ENCODE results near the gene RDH5. TPM values are rescaled to one million over a fixed set of nuclear protein-coding genes. Genes with fewer than 3 reads are reported as not detected.

RDH5 gene
- total and polyA plus RNA-seq, 2 of the 13 experiments (the other 11 are each of a cell fraction or from before 2014, with no cell fraction given): 2.6 to 5.7 TPM

DNA sequence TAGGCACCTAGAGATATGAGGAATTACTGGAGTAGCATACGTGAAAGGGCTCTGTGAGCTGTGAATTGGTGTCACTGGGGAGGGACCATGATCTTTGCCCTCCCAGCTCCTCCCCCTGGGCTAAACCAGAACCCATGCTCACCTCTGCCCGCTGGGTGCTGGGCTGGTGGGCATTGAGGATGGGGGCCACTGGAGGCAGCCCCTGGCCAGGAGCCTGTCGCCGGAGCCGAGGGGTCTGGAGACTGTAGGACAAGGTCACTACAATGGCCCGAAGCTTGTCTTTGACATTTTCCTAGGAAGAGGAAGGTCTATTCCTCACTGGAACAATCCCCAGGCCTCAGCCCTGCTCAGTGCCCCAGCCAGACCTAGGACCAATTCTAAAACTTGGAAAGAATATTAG is 24.1 kb upstream of the RDH5 start:
- FAIRE-seq (no peak), ATAC-seq (no peak), DNase-seq (ENCODE audit: low spot score) (no peak)
- Histone ChIP-seq H3K9me3 (ENCODE audit: low read length) (no peaks in the 10 kb centered on the region), H3K9ac (ENCODE audit: insufficient read depth, low read depth, low read length) (no peak overlapping the region), H3K36me3 (replicated peaks in 1 of 2; ENCODE audit: control insufficient read depth in 1 of 2, insufficient read depth in 2 of 2, low read length in 2 of 2) (no peaks in the 10 kb centered on the region), H3K27ac (ENCODE audit: extremely low read length, insufficient read depth, low read length) (no peak overlapping the region), H4K20me1 (ENCODE audit: insufficient read depth, low read length) (no peaks in the 10 kb centered on the region), H3K79me2 (ENCODE audit: insufficient read depth, low read length) (no peaks in the 10 kb centered on the region), H2AFZ (ENCODE audit: low read length) (no peak overlapping the region), H3K27me3 (ENCODE audit: control insufficient read depth in 1 of 2, insufficient read depth in 2 of 2, low read length in 2 of 2) (peaks cover 4 to 6% of the 10 kb centered on the region in 2 experiments; a peak in 3 of 5 replicates), H3K4me3 (replicated peaks in 1 of 3; ENCODE audit: insufficient read depth in 1 of 3, low read depth in 2 of 3, low read length in 3 of 3) (no peak overlapping the region), H3K4me1 (ENCODE audit: insufficient read depth, low read length) (peaks cover 49% of the 10 kb centered on the region), H3K4me2 (ENCODE audit: low read depth, low read length) (no peak overlapping the region)
- ChIA-PET CTCF (ENCODE audit: low intra/inter-chr PET ratio, low total read pairs) (no interaction called here), POLR2A (interaction anchor here (1.1 kb wide), 1 partner anchor 15 kb away, joined by 3 read pairs; a partner anchor contains a TSS)
- no TSS peak for BruUV-seq (replicated peaks)
- in situ Hi-C loops (cut with HindIII; ENCODE audit: extremely low pct_ligation_motif_present, low pct_unique_long_range_greater_than_20kb): no loop called here
- intact Hi-C loops (cut with micrococcal nuclease; ENCODE audit: unreplicated experiment): no loop called here
- 41% methylated on average over 5 of the region's 6 CpGs for WGBS (ENCODE audit: low lambda C conversion rate)
- TF ChIP-seq SP5 (CRISPR knock-in tag; IDR thresholded peaks at IDR 0.05; ENCODE audit: borderline replicate concordance, low read depth): 0 out of 2 replicates have a peak, but pooled peaks have one; percentile 21
- TF ChIP-seq, protein P1, sequence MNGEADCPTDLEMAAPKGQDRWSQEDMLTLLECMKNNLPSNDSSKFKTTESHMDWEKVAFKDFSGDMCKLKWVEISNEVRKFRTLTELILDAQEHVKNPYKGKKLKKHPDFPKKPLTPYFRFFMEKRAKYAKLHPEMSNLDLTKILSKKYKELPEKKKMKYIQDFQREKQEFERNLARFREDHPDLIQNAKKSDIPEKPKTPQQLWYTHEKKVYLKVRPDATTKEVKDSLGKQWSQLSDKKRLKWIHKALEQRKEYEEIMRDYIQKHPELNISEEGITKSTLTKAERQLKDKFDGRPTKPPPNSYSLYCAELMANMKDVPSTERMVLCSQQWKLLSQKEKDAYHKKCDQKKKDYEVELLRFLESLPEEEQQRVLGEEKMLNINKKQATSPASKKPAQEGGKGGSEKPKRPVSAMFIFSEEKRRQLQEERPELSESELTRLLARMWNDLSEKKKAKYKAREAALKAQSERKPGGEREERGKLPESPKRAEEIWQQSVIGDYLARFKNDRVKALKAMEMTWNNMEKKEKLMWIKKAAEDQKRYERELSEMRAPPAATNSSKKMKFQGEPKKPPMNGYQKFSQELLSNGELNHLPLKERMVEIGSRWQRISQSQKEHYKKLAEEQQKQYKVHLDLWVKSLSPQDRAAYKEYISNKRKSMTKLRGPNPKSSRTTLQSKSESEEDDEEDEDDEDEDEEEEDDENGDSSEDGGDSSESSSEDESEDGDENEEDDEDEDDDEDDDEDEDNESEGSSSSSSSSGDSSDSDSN (CRISPR knock-in tag; IDR thresholded peaks at IDR 0.05): no peak
- no peak for TF ChIP-seq GATAD2A (CRISPR knock-in tag; IDR thresholded peaks at IDR 0.05)
- TF ChIP-seq MTF2 (CRISPR knock-in tag; IDR thresholded peaks at IDR 0.05; ENCODE audit: borderline replicate concordance): no peak
- no peak for TF ChIP-seq ZNF557 (CRISPR knock-in tag; IDR thresholded peaks at IDR 0.05)
- TF ChIP-seq ZNF510 (CRISPR knock-in tag; IDR thresholded peaks at IDR 0.05; ENCODE audit: low read depth): no peak
